Choroid plexus epithelial cell (primary cell): ENCODE data around the gene FCN3.

Experiments used
- DNase-seq: peaks from one replicate; pipeline ENCODE4 v3.0.0-alpha.2; 2010; ENCODE audit warnings: low read depth
- H3K4me3 ChIP-seq: 2 replicates; pipeline ENCODE4 v1.5.1; 2011; ENCODE audit warnings: low read depth, mild to moderate bottlenecking, control low read depth, low read length, moderate library complexity
- CTCF ChIP-seq: conservative IDR thresholded peaks from 2 replicates; pipeline ENCODE4 v1.5.1; 2011; ENCODE audit warnings: low read depth, mild to moderate bottlenecking, control low read depth, inconsistent platforms, low read length, moderate library complexity

The FCN3 gene

GRCh38 chr1:27383661-27384060 lies 9.0 kb upstream of the FCN3 start:
- no peak for TF ChIP-seq CTCF
- no peak overlapping the region for H3K4me3 ChIP-seq
- no peak for DNase-seq

- no peak for TF ChIP-seq CTCF
- no peak within 1 kb of the TSS for H3K4me3 ChIP-seq
- no peak for DNase-seq
Measured at GRCh38 chr1:27383039-27383605, 8.5 kb upstream of the FCN3 start, which contains the start of gene CD164L2. Gene CD164L2 (minus strand): TSS chr1:27383333. CDS start chr1:27383239, 94 bp downstream.

- no peak for DNase-seq
- H3K4me3 ChIP-seq, result no peak overlapping the region
- TF ChIP-seq CTCF, result no peak
Measured at GRCh38 chr1:27381969-27382762, 7.5 kb upstream of the FCN3 start.

- H3K4me3 ChIP-seq, result no peak overlapping the region
- no peak for DNase-seq
- TF ChIP-seq CTCF, result no peak
Measured at GRCh38 chr1:27380766-27381733, 6.4 kb upstream of the FCN3 start.

- H3K4me3 ChIP-seq, result no peak overlapping the region
- DNase-seq, result no peak
- no peak for TF ChIP-seq CTCF
Measured at GRCh38 chr1:27380224-27380623, 5.6 kb upstream of the FCN3 start.

GRCh38 chr1:27379564-27380122 lies 5.0 kb upstream of the FCN3 start:
- no peak overlapping the region for H3K4me3 ChIP-seq
- no peak for DNase-seq
- TF ChIP-seq CTCF, result no peak
